Measurements from ENCODE around the gene RALGPS2.

Gene RALGPS2

GRCh38 chr1:178961331-178961730 lies 236.3 kb downstream of the RALGPS2 start:
- in situ Hi-C loops (cut with MboI; ENCODE audit: low sequenced_read_pairs, unreplicated experiment) = no loop called here
- no peak for DNase-seq (ENCODE audit: low spot score)
- no peak for TF ChIP-seq CTCF (IDR thresholded peaks at IDR 0.05; ENCODE audit: borderline replicate concordance, control extremely low read depth, extremely low read depth, insufficient read depth, missing control alignments)

- DNase-seq (ENCODE audit: low spot score) = no peak
- TF ChIP-seq CTCF (IDR thresholded peaks at IDR 0.05; ENCODE audit: borderline replicate concordance, control extremely low read depth, extremely low read depth, insufficient read depth, missing control alignments) = no peak
- in situ Hi-C loops (cut with MboI; ENCODE audit: low sequenced_read_pairs, unreplicated experiment) = no loop called here
Measured at GRCh38 chr1:178961868-178962267, 236.8 kb downstream of the RALGPS2 start.

GRCh38 chr1:178962853-178963711 lies 238.0 kb downstream of the RALGPS2 start:
- in situ Hi-C loops (cut with MboI; ENCODE audit: low sequenced_read_pairs, unreplicated experiment) = no loop called here
- DNase-seq (ENCODE audit: low spot score) = no peak
- no peak for TF ChIP-seq CTCF (IDR thresholded peaks at IDR 0.05; ENCODE audit: borderline replicate concordance, control extremely low read depth, extremely low read depth, insufficient read depth, missing control alignments)

GRCh38 chr1:178964469-178965330 lies 239.7 kb downstream of the RALGPS2 start:
- in situ Hi-C loops (cut with MboI; ENCODE audit: low sequenced_read_pairs, unreplicated experiment) = no loop called here
- no peak for DNase-seq (ENCODE audit: low spot score)
- no peak for TF ChIP-seq CTCF (IDR thresholded peaks at IDR 0.05; ENCODE audit: borderline replicate concordance, control extremely low read depth, extremely low read depth, insufficient read depth, missing control alignments)

GRCh38 chr1:178966312-178966711 lies 241.3 kb downstream of the RALGPS2 start:
- in situ Hi-C loops (cut with MboI; ENCODE audit: low sequenced_read_pairs, unreplicated experiment) = no loop called here
- DNase-seq (ENCODE audit: low spot score) = no peak
- TF ChIP-seq CTCF (IDR thresholded peaks at IDR 0.05; ENCODE audit: borderline replicate concordance, control extremely low read depth, extremely low read depth, insufficient read depth, missing control alignments) = no peak

- TF ChIP-seq CTCF (IDR thresholded peaks at IDR 0.05; ENCODE audit: borderline replicate concordance, control extremely low read depth, extremely low read depth, insufficient read depth, missing control alignments) = no peak
- in situ Hi-C loops (cut with MboI; ENCODE audit: low sequenced_read_pairs, unreplicated experiment) = no loop called here
- DNase-seq (ENCODE audit: low spot score) = no peak
Measured at GRCh38 chr1:178969226-178969987, 244.4 kb downstream of the RALGPS2 start.
